Panc1 (cell line): ENCODE measurements around the gene NOTCH2. TPM values are rescaled to one million over a fixed set of nuclear protein-coding genes. Genes with fewer than 3 reads are reported as not detected.

Experiments used
- ATAC-seq: fragments of 200-7000 bp; cut with Tn5 transposase; 2 replicates; pipeline ENCODE4 v1.9.1; 2020; ENCODE audit warnings: mild to moderate bottlenecking, moderate library complexity
- BruUV-seq: library from RNA; stranded (reverse); fragments of 400-500 nt; replicated peaks from 2 replicates; lab custom pipeline; 2021; lab: Mats Ljungman, UMichigan
- CTCF ChIA-PET: fragments of 300-600 bp; sonication (Branson Sonifier 250); formaldehyde crosslinking; loops from one replicate; lab custom pipeline; 2022; ENCODE audit warnings: antibody characterized with exemption; lab: Charles Lee
- POLR2A ChIA-PET: fragments of 300-600 bp; sonication (Branson Sonifier 250); formaldehyde crosslinking; loops from one replicate; lab custom pipeline; 2022; ENCODE audit warnings: antibody characterized with exemption; lab: Charles Lee
- DNase-seq: peaks from one replicate; pipeline ENCODE4 v3.0.0-alpha.2; 2010; ENCODE audit warnings: low read depth, low spot score
- H3K27ac ChIP-seq: 2 replicates; pipeline ENCODE4 v1.5.1; 2011; ENCODE audit warnings: mild to moderate bottlenecking, low read length, inconsistent platforms
- H3K27me3 ChIP-seq: fragments of 200-500 bp; sonication (Bioruptor generic); 2 replicates; pipeline ENCODE4 v1.6.0; 2014; ENCODE audit warnings: low read length, inconsistent platforms; ENCODE audit not compliant: control insufficient read depth, insufficient read depth
- H3K36me3 ChIP-seq: fragments of 200-500 bp; sonication (Bioruptor generic); 2 replicates; pipeline ENCODE4 v1.5.1; 2014; ENCODE audit warnings: inconsistent platforms, mild to moderate bottlenecking, low read length, moderate library complexity; ENCODE audit not compliant: control insufficient read depth, insufficient read depth
- H3K4me1 ChIP-seq: 2 replicates; pipeline ENCODE4 v1.5.1; 2011; ENCODE audit warnings: inconsistent platforms, mild to moderate bottlenecking, low read length, moderate library complexity; ENCODE audit not compliant: control insufficient read depth, insufficient read depth
- H3K4me3 ChIP-seq, 2 experiments: 2 replicates each; pipeline ENCODE4 v1.5.1; 2011 to 2012; ENCODE audit warnings: low read depth in 2 of 2, low read length in 2 of 2, mild to moderate bottlenecking in 2 of 2, inconsistent platforms in 1 of 2, moderate library complexity in 1 of 2
- H3K9me3 ChIP-seq: fragments of 200-500 bp; sonication (Bioruptor generic); 2 replicates; pipeline ENCODE4 v1.5.1; 2014; ENCODE audit warnings: low read depth, mild to moderate bottlenecking, inconsistent platforms, low read length, moderate library complexity; ENCODE audit not compliant: control insufficient read depth, insufficient read depth
- POLR2AphosphoS5 ChIP-seq: IDR thresholded peaks from 2 replicates; pipeline ENCODE4 v1.6.1; 2012; ENCODE audit warnings: mild to moderate bottlenecking, low read depth, low read length, moderate library complexity
- SIN3A ChIP-seq: IDR thresholded peaks from 2 replicates; pipeline ENCODE4 v1.6.1; 2012; ENCODE audit warnings: low read depth, mild to moderate bottlenecking, low read length, moderate library complexity, borderline replicate concordance; ENCODE audit not compliant: insufficient read depth
- TCF7L2 ChIP-seq: IDR thresholded peaks from 2 replicates; pipeline ENCODE4 v1.6.1; 2011; ENCODE audit warnings: mild to moderate bottlenecking, low read depth, low read length, inconsistent platforms
- in situ Hi-C: cut with HindIII; loops from 2 replicates; pipeline ENCODE4 v1.10.0; 2016; ENCODE audit warnings: low sequenced_read_pairs, low pct_unique_long_range_greater_than_20kb
- intact Hi-C: fragments of 100-400 bp; cut with micrococcal nuclease; formaldehyde crosslinking; loops from one replicate; pipeline ENCODE4 v1.10.0; 2022; ENCODE audit not compliant: unreplicated experiment
- total RNA-seq: library from RNA; stranded (reverse); gene quantifications from one replicate; pipeline ENCODE4 v1.2.1, GENCODE V29; 2021; ENCODE audit not compliant: unreplicated experiment
- TF ChIP-seq, protein P1 (sequence below), 2 experiments: IDR thresholded peaks; 2 replicates each; pipeline ENCODE4 v1.6.1; 2011 to 2012; ENCODE audit warnings: low read depth in 2 of 2, control low read depth in 1 of 2, low read length in 1 of 2, mild to moderate bottlenecking in 1 of 2, moderate library complexity in 1 of 2; ENCODE audit not compliant: insufficient read depth in 1 of 2
- TF ChIP-seq, protein P2 (sequence below): fragments of 450-650 bp; IDR thresholded peaks from 2 replicates; pipeline ENCODE4 v1.5.1; 2017; ENCODE audit warnings: mild to moderate bottlenecking

The NOTCH2 gene
- total RNA-seq, 1 experiment from 2014 or later, result 191 TPM

DNA sequence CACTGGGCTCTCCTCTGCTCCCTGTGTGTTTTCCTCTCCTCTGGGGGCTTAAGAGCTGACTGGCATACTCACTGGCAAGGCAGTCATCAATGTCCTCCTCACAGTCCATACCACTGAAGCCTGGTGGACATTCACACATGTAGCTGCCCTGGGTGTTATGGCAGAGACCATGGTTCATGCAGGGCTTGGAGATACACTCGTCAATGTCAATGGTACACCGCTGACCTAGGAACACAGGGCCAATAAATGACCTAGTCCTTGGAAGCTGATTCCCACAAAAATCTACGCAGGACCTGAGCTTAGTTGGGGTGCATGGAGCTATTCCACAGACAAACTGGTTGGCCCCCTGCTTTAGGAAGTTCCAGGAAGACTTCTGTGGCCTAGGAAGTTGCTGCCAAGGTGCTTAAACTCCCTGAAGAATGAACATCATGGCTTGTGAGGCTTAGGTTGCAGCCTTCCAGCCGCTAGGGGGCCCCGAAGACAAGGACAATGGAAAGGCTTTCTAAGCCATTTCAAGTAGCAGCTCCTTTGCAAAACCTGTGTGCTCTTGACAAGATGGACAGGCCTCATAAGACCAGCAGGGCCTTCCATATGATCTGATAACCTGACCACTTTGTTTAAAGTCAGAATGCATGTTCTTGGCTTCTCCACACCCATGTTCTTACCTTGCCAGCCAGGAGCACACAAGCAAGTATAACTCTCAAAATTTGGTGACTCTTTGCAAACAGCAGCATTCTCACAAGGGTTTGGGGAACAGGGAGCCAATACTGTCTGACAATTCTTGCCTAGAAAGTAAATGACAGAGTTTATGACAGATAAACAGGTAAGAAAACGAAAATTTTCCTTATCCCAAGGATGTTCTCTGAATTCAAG is 120.9 kb downstream of the NOTCH2 start:
- BruUV-seq, result no TSS peak
- POLR2A ChIA-PET, result no interaction called here

DNA sequence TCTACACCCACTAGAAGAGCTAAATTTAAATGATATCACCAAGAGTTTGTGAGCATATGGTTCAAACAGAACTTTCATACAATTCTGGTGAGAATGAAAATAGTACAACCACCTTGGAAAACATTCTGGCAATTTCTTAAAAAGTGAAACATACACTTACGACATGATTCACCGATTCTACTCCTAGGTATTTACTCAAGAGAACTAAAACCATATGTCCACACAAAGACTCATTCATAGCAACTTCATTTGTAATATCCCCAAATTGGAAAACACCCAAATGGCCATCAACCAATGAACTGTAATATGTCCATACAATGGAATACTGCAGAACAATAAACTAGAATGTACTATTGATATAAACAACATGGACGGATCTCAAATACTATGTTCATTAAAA is 122.0 kb downstream of the NOTCH2 start:
- Histone ChIP-seq H3K36me3 (peaks cover 8% of the 10 kb centered on the region), H3K27me3 (no peaks in the 10 kb centered on the region), H3K4me1 (no peaks in the 10 kb centered on the region), H3K27ac (no peak overlapping the region), H3K9me3 (no peaks in the 10 kb centered on the region), H3K4me3 (no peak overlapping the region)
- DNase-seq, result peak; percentile 15
- CTCF ChIA-PET, result no interaction called here
- no TSS peak for BruUV-seq
- in situ Hi-C loops (no loop called here), intact Hi-C loops (loop anchor here (10.0 kb wide), 1 partner anchor 83 kb away; no protein-coding TSS in a partner anchor)
- POLR2A ChIA-PET, result no interaction called here
- no peak for ATAC-seq
- TF ChIP-seq POLR2AphosphoS5 (no peak), TCF7L2 (no peak), SIN3A (no peak)
- TF ChIP-seq, protein P1, sequence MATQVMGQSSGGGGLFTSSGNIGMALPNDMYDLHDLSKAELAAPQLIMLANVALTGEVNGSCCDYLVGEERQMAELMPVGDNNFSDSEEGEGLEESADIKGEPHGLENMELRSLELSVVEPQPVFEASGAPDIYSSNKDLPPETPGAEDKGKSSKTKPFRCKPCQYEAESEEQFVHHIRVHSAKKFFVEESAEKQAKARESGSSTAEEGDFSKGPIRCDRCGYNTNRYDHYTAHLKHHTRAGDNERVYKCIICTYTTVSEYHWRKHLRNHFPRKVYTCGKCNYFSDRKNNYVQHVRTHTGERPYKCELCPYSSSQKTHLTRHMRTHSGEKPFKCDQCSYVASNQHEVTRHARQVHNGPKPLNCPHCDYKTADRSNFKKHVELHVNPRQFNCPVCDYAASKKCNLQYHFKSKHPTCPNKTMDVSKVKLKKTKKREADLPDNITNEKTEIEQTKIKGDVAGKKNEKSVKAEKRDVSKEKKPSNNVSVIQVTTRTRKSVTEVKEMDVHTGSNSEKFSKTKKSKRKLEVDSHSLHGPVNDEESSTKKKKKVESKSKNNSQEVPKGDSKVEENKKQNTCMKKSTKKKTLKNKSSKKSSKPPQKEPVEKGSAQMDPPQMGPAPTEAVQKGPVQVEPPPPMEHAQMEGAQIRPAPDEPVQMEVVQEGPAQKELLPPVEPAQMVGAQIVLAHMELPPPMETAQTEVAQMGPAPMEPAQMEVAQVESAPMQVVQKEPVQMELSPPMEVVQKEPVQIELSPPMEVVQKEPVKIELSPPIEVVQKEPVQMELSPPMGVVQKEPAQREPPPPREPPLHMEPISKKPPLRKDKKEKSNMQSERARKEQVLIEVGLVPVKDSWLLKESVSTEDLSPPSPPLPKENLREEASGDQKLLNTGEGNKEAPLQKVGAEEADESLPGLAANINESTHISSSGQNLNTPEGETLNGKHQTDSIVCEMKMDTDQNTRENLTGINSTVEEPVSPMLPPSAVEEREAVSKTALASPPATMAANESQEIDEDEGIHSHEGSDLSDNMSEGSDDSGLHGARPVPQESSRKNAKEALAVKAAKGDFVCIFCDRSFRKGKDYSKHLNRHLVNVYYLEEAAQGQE (IDR thresholded peaks at IDR 0.05; ENCODE audit: insufficient read depth in 1 of 2, low read depth in 2 of 2, low read length in 1 of 2), result no peak
- TF ChIP-seq, protein P2, sequence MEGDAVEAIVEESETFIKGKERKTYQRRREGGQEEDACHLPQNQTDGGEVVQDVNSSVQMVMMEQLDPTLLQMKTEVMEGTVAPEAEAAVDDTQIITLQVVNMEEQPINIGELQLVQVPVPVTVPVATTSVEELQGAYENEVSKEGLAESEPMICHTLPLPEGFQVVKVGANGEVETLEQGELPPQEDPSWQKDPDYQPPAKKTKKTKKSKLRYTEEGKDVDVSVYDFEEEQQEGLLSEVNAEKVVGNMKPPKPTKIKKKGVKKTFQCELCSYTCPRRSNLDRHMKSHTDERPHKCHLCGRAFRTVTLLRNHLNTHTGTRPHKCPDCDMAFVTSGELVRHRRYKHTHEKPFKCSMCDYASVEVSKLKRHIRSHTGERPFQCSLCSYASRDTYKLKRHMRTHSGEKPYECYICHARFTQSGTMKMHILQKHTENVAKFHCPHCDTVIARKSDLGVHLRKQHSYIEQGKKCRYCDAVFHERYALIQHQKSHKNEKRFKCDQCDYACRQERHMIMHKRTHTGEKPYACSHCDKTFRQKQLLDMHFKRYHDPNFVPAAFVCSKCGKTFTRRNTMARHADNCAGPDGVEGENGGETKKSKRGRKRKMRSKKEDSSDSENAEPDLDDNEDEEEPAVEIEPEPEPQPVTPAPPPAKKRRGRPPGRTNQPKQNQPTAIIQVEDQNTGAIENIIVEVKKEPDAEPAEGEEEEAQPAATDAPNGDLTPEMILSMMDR, result no peak

More for the DNA sequence above, 120.9 kb downstream of the NOTCH2 start:
- Histone ChIP-seq H3K4me1 (no peaks in the 10 kb centered on the region), H3K36me3 (peaks cover 9% of the 10 kb centered on the region), H3K27me3 (no peaks in the 10 kb centered on the region), H3K4me3 (no peak overlapping the region), H3K27ac (no peak overlapping the region), H3K9me3 (no peaks in the 10 kb centered on the region)
- peak; percentile 61 for DNase-seq
- peak; percentile 96 for ATAC-seq
- CTCF ChIA-PET, result interaction anchor here (1.0 kb wide), 1 partner anchor 13 kb away, joined by 5 read pairs; no protein-coding TSS in a partner anchor
- in situ Hi-C loops, result no loop called here
- TF ChIP-seq POLR2AphosphoS5, result no peak
- TF ChIP-seq TCF7L2, result no peak
- TF ChIP-seq, protein P2, result peak; percentile 97
- TF ChIP-seq, protein P1 (IDR thresholded peaks at IDR 0.05; ENCODE audit: insufficient read depth in 1 of 2, low read depth in 2 of 2, low read length in 1 of 2), result no peak
- TF ChIP-seq SIN3A, result no peak
- intact Hi-C loops, result loop anchor here (10.0 kb wide), 1 partner anchor 84 kb away; no protein-coding TSS in a partner anchor
